PC-3 (cell line): ENCODE data around the gene SLC26A8. TPM values are rescaled to one million over a fixed set of nuclear protein-coding genes. Genes with fewer than 3 reads are reported as not detected.

Source experiments
- ATAC-seq: fragments of 200-7000 bp; cut with Tn5 transposase; 2 replicates; pipeline ENCODE4 v1.9.1; 2020; ENCODE audit warnings: mild to moderate bottlenecking, moderate library complexity
- BruUV-seq: library from RNA; stranded (reverse); fragments of 400-500 nt; replicated peaks from 2 replicates; lab custom pipeline; 2021; lab: Mats Ljungman, UMichigan
- CTCF ChIA-PET: fragments of 300-600 bp; sonication (Branson Sonifier 250); formaldehyde crosslinking; loops from one replicate; lab custom pipeline; 2022; ENCODE audit warnings: antibody characterized with exemption; lab: Charles Lee
- POLR2A ChIA-PET: fragments of 300-600 bp; sonication (Branson Sonifier 250); formaldehyde crosslinking; loops from one replicate; lab custom pipeline; 2022; ENCODE audit warnings: antibody characterized with exemption; ENCODE audit not compliant: unreplicated experiment; lab: Charles Lee
- DNase-seq: peaks from one replicate; pipeline ENCODE4 v3.0.0-alpha.2; 2015
- H2AFZ ChIP-seq: fragments of 300-600 bp; sonication (generic); 2 replicates; pipeline ENCODE4 v1.6.0; 2016; ENCODE audit warnings: antibody characterized with exemption, low read length
- H3F3A ChIP-seq: fragments of 300-600 bp; sonication (generic); one replicate; pipeline ENCODE4 v1.6.0; 2017; ENCODE audit warnings: antibody characterized with exemption, low read length, control low read depth, mild to moderate bottlenecking; ENCODE audit not compliant: unreplicated experiment
- H3K27ac ChIP-seq: fragments of 300-600 bp; sonication (generic); 2 replicates; pipeline ENCODE4 v1.5.1; 2016; ENCODE audit warnings: mild to moderate bottlenecking, low read length
- H3K27me3 ChIP-seq: fragments of 300-600 bp; sonication (generic); 2 replicates; pipeline ENCODE4 v1.6.1; 2016; ENCODE audit warnings: low read length, mixed read lengths
- H3K36me3 ChIP-seq: fragments of 300-600 bp; sonication (generic); 2 replicates; pipeline ENCODE4 v1.6.1; 2016; ENCODE audit warnings: low read depth, mixed run types, low read length, mixed read lengths
- H3K4me1 ChIP-seq: fragments of 300-600 bp; sonication (generic); 2 replicates; pipeline ENCODE4 v1.5.1; 2016; ENCODE audit warnings: low read length; ENCODE audit not compliant: insufficient read depth
- H3K4me2 ChIP-seq: fragments of 300-600 bp; sonication (generic); 2 replicates; pipeline ENCODE4 v1.6.0; 2016; ENCODE audit warnings: low read length
- H3K4me3 ChIP-seq: fragments of 300-600 bp; sonication (generic); 2 replicates; pipeline ENCODE4 v1.5.1; 2016; ENCODE audit warnings: mild to moderate bottlenecking, low read length, mixed read lengths
- H3K79me2 ChIP-seq: fragments of 300-600 bp; sonication (generic); 2 replicates; pipeline ENCODE4 v1.6.1; 2017; ENCODE audit warnings: low read length, mixed read lengths
- H3K9ac ChIP-seq: fragments of 300-600 bp; sonication (generic); 2 replicates; pipeline ENCODE4 v1.6.0; 2016; ENCODE audit warnings: mild to moderate bottlenecking, low read length
- H3K9me2 ChIP-seq: fragments of 300-600 bp; sonication (generic); replicated peaks from 2 replicates; pipeline ENCODE4 v1.6.1; 2016; ENCODE audit warnings: mixed run types, low read length, mixed read lengths
- H3K9me3 ChIP-seq: fragments of 300-600 bp; sonication (generic); 2 replicates; pipeline ENCODE4 v1.6.1; 2016; ENCODE audit warnings: low read length, mixed read lengths
- H4K20me1 ChIP-seq: fragments of 300-600 bp; sonication (generic); 2 replicates; pipeline ENCODE4 v1.6.1; 2016; ENCODE audit warnings: low read length, mixed read lengths
- CTCF ChIP-seq: fragments of 300-600 bp; sonication (generic); conservative IDR thresholded peaks from 2 replicates; pipeline ENCODE4 v1.5.1; 2017; ENCODE audit warnings: antibody characterized with exemption, low read depth, mild to moderate bottlenecking, low read length
- EZH2 ChIP-seq: fragments of 300-600 bp; sonication (generic); IDR thresholded peaks from one replicate; pipeline ENCODE4 v1.6.1; 2017; ENCODE audit warnings: antibody characterized with exemption, mild to moderate bottlenecking, low read length; ENCODE audit not compliant: unreplicated experiment
- EZH2phosphoT487 ChIP-seq: fragments of 300-600 bp; sonication (generic); IDR thresholded peaks from 2 replicates; pipeline ENCODE4 v1.6.1; 2018; ENCODE audit warnings: mild to moderate bottlenecking, antibody characterized with exemption, low read length, borderline replicate concordance
- intact Hi-C: fragments of 100-400 bp; cut with micrococcal nuclease; formaldehyde crosslinking; loops from 2 replicates; pipeline ENCODE4 v1.9.0; 2023
- total RNA-seq: library from RNA; depleted of rRNA; stranded (reverse); fragments of >200 nt; gene quantifications from 2 replicates; pipeline ENCODE4 v1.2.3, GENCODE V29; 2014

Gene SLC26A8
- total RNA-seq, 1 experiment from 2014 or later, result not detected

GRCh38 chr6:35897036-35897435 lies 127.4 kb downstream of the SLC26A8 start:
- Histone ChIP-seq H3K9me2 (no peaks in the 10 kb centered on the region), H3K27ac (no peak overlapping the region), H3K9ac (no peak overlapping the region), H3K4me3 (no peak overlapping the region), H3K4me1 (peaks cover 12% of the 10 kb centered on the region), H3K79me2 (peaks cover 98% of the 10 kb centered on the region), H4K20me1 (peaks cover 61% of the 10 kb centered on the region), H3F3A (no peaks in the 10 kb centered on the region), H3K36me3 (peaks cover 22% of the 10 kb centered on the region), H2AFZ (no peak overlapping the region), H3K27me3 (no peaks in the 10 kb centered on the region), H3K9me3 (no peaks in the 10 kb centered on the region), H3K4me2 (no peak overlapping the region)
- no peak for DNase-seq
- BruUV-seq, result no TSS peak
- POLR2A ChIA-PET, result no interaction called here
- ATAC-seq, result no peak
- CTCF ChIA-PET, result no interaction called here
- no peak for TF ChIP-seq EZH2
- no peak for TF ChIP-seq EZH2phosphoT487
- no peak for TF ChIP-seq CTCF
- intact Hi-C loops, result no loop called here

GRCh38 chr6:35896228-35896627 lies 128.2 kb downstream of the SLC26A8 start:
- POLR2A ChIA-PET, result no interaction called here
- intact Hi-C loops, result no loop called here
- ATAC-seq, result no peak

More at GRCh38 chr6:35896228-35896627, 128.2 kb downstream of the SLC26A8 start:
- H3K36me3 ChIP-seq, result peaks cover 22% of the 10 kb centered on the region
- peaks cover 61% of the 10 kb centered on the region for H4K20me1 ChIP-seq
- no peaks in the 10 kb centered on the region for H3K9me2 ChIP-seq
- no peaks in the 10 kb centered on the region for H3K27me3 ChIP-seq
- no peaks in the 10 kb centered on the region for H3F3A ChIP-seq
- DNase-seq, result no peak
- H3K4me3 ChIP-seq, result no peak overlapping the region
- H3K79me2 ChIP-seq, result peaks cover 96% of the 10 kb centered on the region
- H3K4me2 ChIP-seq, result no peak overlapping the region
- peaks cover 12% of the 10 kb centered on the region for H3K4me1 ChIP-seq
- TF ChIP-seq EZH2phosphoT487 (no peak), EZH2 (no peak), CTCF (no peak)
- CTCF ChIA-PET, result no interaction called here
- no peak overlapping the region for H3K27ac ChIP-seq
- H2AFZ ChIP-seq, result no peak overlapping the region
- H3K9ac ChIP-seq, result no peak overlapping the region
- BruUV-seq, result no TSS peak
- H3K9me3 ChIP-seq, result no peaks in the 10 kb centered on the region
